ENCODE measurements around the gene FZR1. TPM values are rescaled to one million over a fixed set of nuclear protein-coding genes. Genes with fewer than 3 reads are reported as not detected.

FZR1 gene
- total and polyA plus RNA-seq, 2 of the 8 experiments (the other 6 are each of a cell fraction or from before 2014, with no cell fraction given), result 21.6 to 35.5 TPM

GRCh38 chr19:3536429-3537100 is 30.5 kb downstream of the FZR1 start:
- no peak overlapping the region for H2BK5ac ChIP-seq (ENCODE audit: low read depth, low read length)
- H3K36me3 ChIP-seq (ENCODE audit: control insufficient read depth in 2 of 4, insufficient read depth in 4 of 4, low read length in 3 of 4), result peaks cover 4 to 36% (median 15%) of the 10 kb centered on the region in 4 experiments; a peak in 7 of 8 replicates
- H3K4me3 ChIP-seq (ENCODE audit: extremely low read depth in 1 of 4, insufficient read depth in 2 of 4, low read depth in 3 of 4, low read length in 4 of 4), result no peak overlapping the region
- POLR2A ChIA-PET (ENCODE audit: partially characterized antibody), result interaction anchor here (0.9 to 4.0 kb wide), 6 partner anchors 9 to 85 kb away, joined by 3 to 30 read pairs (median 5); no protein-coding TSS in a partner anchor
- CTCF ChIA-PET (ENCODE audit: partially characterized antibody), result interaction anchor here (1.5 to 6.9 kb wide), 4 partner anchors 10 to 83 kb away, joined by 3 to 54 read pairs (median 6); no protein-coding TSS in a partner anchor
- no peak overlapping the region for H2BK15ac ChIP-seq (ENCODE audit: low read length)
- H3K79me1 ChIP-seq (ENCODE audit: low read depth, low read length), result 0 out of 2 replicates have a peak, but pooled peaks cover 2% of the 10 kb centered on the region
- no peaks in the 10 kb centered on the region for H3K79me2 ChIP-seq (ENCODE audit: control insufficient read depth in 1 of 2, insufficient read depth in 2 of 2, low read length in 2 of 2)
- no peak overlapping the region for H4K5ac ChIP-seq (ENCODE audit: insufficient read length, low read depth, low read length)
- no peak overlapping the region for H2BK120ac ChIP-seq (replicated peaks; ENCODE audit: low read depth, low read length)
- H3K23ac ChIP-seq (ENCODE audit: insufficient read length), result no peak overlapping the region
- no peak overlapping the region for H3K18ac ChIP-seq (ENCODE audit: extremely low read depth, low read length)
- no peak overlapping the region for H2BK20ac ChIP-seq (ENCODE audit: low read length)
- no peak for FAIRE-seq
- H3K27me3 ChIP-seq (replicated peaks in 1 of 4; ENCODE audit: control insufficient read depth in 3 of 4, extremely low read depth in 1 of 4, insufficient read depth in 3 of 4, low read length in 3 of 4), result no peaks in the 10 kb centered on the region
- no peaks in the 10 kb centered on the region for H3K9me3 ChIP-seq (ENCODE audit: insufficient read depth in 2 of 2, low read depth in 1 of 2, low read length in 1 of 2)
- no peak overlapping the region for H3K27ac ChIP-seq (ENCODE audit: low read depth, low read length)
- H2AFZ ChIP-seq (ENCODE audit: low read length), result no peak overlapping the region
- WGBS, 2 experiments (ENCODE audit: extremely low coverage in 1 of 2, insufficient coverage in 1 of 2, insufficient read length in 1 of 2, insufficient replicate concordance in 2 of 2, low coverage in 1 of 2, low lambda C conversion rate in 2 of 2, missing lambda C conversion rate in 1 of 2), result 84% methylated on average over 20 of the region's 27 CpGs; no CpG with 5 or more reads in 1 of the 2 experiments
- peaks cover 3 to 11% (median 6%) of the 10 kb centered on the region in 4 experiments; a peak in 6 of 7 replicates for H3K4me1 ChIP-seq (replicated peaks in 1 of 4; ENCODE audit: control insufficient read depth in 3 of 4, insufficient read depth in 4 of 4, low read length in 3 of 4)
- no peak overlapping the region for H2BK12ac ChIP-seq (ENCODE audit: low read depth, low read length)
- H3K14ac ChIP-seq (ENCODE audit: insufficient read length), result no peak overlapping the region
- peaks cover 8 to 16% of the 10 kb centered on the region in 2 experiments for H4K20me1 ChIP-seq (replicated peaks in 1 of 2; ENCODE audit: control insufficient read depth in 1 of 2, insufficient read depth in 2 of 2, low read length in 2 of 2)
- no peak overlapping the region for H4K91ac ChIP-seq (replicated peaks; ENCODE audit: insufficient read length, low read length)
- no peak overlapping the region for H3K56ac ChIP-seq (replicated peaks; ENCODE audit: insufficient read length, low read depth, low read length)
- no peak overlapping the region; the same call in 1 of the 2 replicates for H4K8ac ChIP-seq (ENCODE audit: extremely low read depth, insufficient read depth, low read length)
- H3K4ac ChIP-seq (replicated peaks; ENCODE audit: insufficient read length, low read depth, low read length), result no peak overlapping the region
- no peak overlapping the region for H2AK5ac ChIP-seq (ENCODE audit: low read depth, low read length)
- DNase-seq (ENCODE audit: low read depth in 1 of 2, low spot score in 2 of 2), result no peak
- H3K9ac ChIP-seq (replicated peaks in 1 of 4; ENCODE audit: extremely low read depth in 1 of 4, low read depth in 3 of 4, low read length in 3 of 4), result no peak overlapping the region
- no peaks in the 10 kb centered on the region for H3K23me2 ChIP-seq (ENCODE audit: low read depth, low read length)
- H3K4me2 ChIP-seq (ENCODE audit: insufficient read depth in 1 of 2, low read depth in 2 of 2, low read length in 2 of 2), result no peak overlapping the region
- TF ChIP-seq ASH2L (IDR thresholded peaks at IDR 0.05; ENCODE audit: low read length) (no peak), HDAC6 (IDR thresholded peaks at IDR 0.05; ENCODE audit: low read depth, low read length) (no peak), MAX (IDR thresholded peaks at IDR 0.05) (no peak), SP2 (IDR thresholded peaks at IDR 0.05; ENCODE audit: low read length) (no peak), ATF2 (IDR thresholded peaks at IDR 0.05; ENCODE audit: low read length) (no peak), RNF2 (IDR thresholded peaks at IDR 0.05; ENCODE audit: borderline replicate concordance, low read depth, low read length, missing control alignments, poor library complexity, severe bottlenecking) (no peak), HDAC2 (IDR thresholded peaks at IDR 0.05; ENCODE audit: borderline replicate concordance in 1 of 2, low read depth in 2 of 2, low read length in 2 of 2) (no peak), NANOG (IDR thresholded peaks at IDR 0.05; ENCODE audit: insufficient read depth, low read depth, low read length, poor library complexity, severe bottlenecking) (no peak), SAP30 (IDR thresholded peaks at IDR 0.05; ENCODE audit: insufficient read depth, insufficient replicate concordance, low read length) (no peak)
